Measurements from ENCODE around the gene GPLD1.

- TF ChIP-seq EZH2 (optimal IDR thresholded peaks at IDR 0.05; ENCODE audit: low read depth, low read length): no peak
- no peak for TF ChIP-seq CTCF (IDR thresholded peaks at IDR 0.05; ENCODE audit: low read length)
Measured at GRCh38 chr6:24481449-24481848, 7.9 kb downstream of the GPLD1 start.

All from MM.1S (cell line).